HepG2 (cell line): ENCODE data around the gene IL11RA. TPM values are rescaled to one million over a fixed set of nuclear protein-coding genes. Genes with fewer than 3 reads are reported as not detected.
A peak's percentile ranks its signal among the peaks of the same experiment; 100 is the strongest.

Source experiments
- DNMT3B ChIP-seq: conservative IDR thresholded peaks from 2 replicates; pipeline ENCODE4 v1.6.1; 2016; ENCODE audit warnings: missing biosample characterization, control low read depth
- FOXJ3 ChIP-seq: sonication (generic); formaldehyde crosslinking; IDR thresholded peaks from 2 replicates; pipeline ENCODE4 v1.4.0; 2020; ENCODE audit warnings: missing genetic modification reagents, mild to moderate bottlenecking, borderline replicate concordance
- MXD4 ChIP-seq: IDR thresholded peaks from 2 replicates; pipeline ENCODE4 v1.6.1; 2016; ENCODE audit warnings: mild to moderate bottlenecking, missing biosample characterization, missing genetic modification reagents
- NBN ChIP-seq: fragments of 450-650 bp; conservative IDR thresholded peaks from 2 replicates; pipeline ENCODE4 v1.6.1; 2017
- NFE2L2 ChIP-seq: fragments of 150-350 bp; IDR thresholded peaks from 2 replicates; pipeline ENCODE4 v1.6.1; 2014; ENCODE audit warnings: low read length
- PTBP1 ChIP-seq: fragments of 200-400 bp; formaldehyde crosslinking; IDR thresholded peaks from 2 replicates; pipeline ENCODE4 v1.6.1; 2018; ENCODE audit warnings: low read length, low read depth; ENCODE audit not compliant: poor library complexity, severe bottlenecking
- SOX13 ChIP-seq, 3 experiments: fragments of 450-650 bp in 1 of 3; sonication (generic) in 1 of 3; formaldehyde crosslinking in 1 of 3; IDR thresholded peaks in 2 of 3; conservative IDR thresholded peaks in 1 of 3; 2 replicates each; pipeline versions ENCODE4 v1.5.0 to v1.6.1; 2016 to 2020; ENCODE audit warnings: antibody characterized with exemption in 1 of 3, mild to moderate bottlenecking in 1 of 3, missing compliant biosample characterization in 1 of 3, missing genetic modification reagents in 1 of 3, moderate library complexity in 1 of 3
- TMF1 ChIP-seq: sonication (generic); formaldehyde crosslinking; IDR thresholded peaks from 2 replicates; pipeline ENCODE4 v1.8.1; 2022; ENCODE audit warnings: low read depth, missing genetic modification reagents
- ZBTB1 ChIP-seq: sonication (generic); formaldehyde crosslinking; IDR thresholded peaks from 2 replicates; pipeline ENCODE4 v1.4.0; 2020; ENCODE audit warnings: missing genetic modification reagents, borderline replicate concordance
- ZFP82 ChIP-seq: sonication (generic); formaldehyde crosslinking; IDR thresholded peaks from 2 replicates; pipeline ENCODE4 v1.5.1; 2020; ENCODE audit warnings: mild to moderate bottlenecking, missing genetic modification reagents, borderline replicate concordance
- ZFYVE20 ChIP-seq: sonication (generic); formaldehyde crosslinking; IDR thresholded peaks from 2 replicates; pipeline ENCODE4 v1.8.0; 2023; ENCODE audit warnings: low read depth, mild to moderate bottlenecking, moderate library complexity, missing genetic modification reagents, borderline replicate concordance
- ZNF207 ChIP-seq: fragments of 450-650 bp; IDR thresholded peaks from 2 replicates; pipeline ENCODE4 v1.6.1; 2016; ENCODE audit warnings: antibody characterized with exemption, borderline replicate concordance
- ZNF337 ChIP-seq: sonication (generic); formaldehyde crosslinking; IDR thresholded peaks from 2 replicates; pipeline ENCODE4 v1.5.1; 2020; ENCODE audit warnings: missing genetic modification reagents, low read depth, mild to moderate bottlenecking, borderline replicate concordance
- ZNF607 ChIP-seq: sonication (generic); formaldehyde crosslinking; IDR thresholded peaks from 2 replicates; pipeline ENCODE4 v1.5.1; 2020; ENCODE audit warnings: missing genetic modification reagents, mild to moderate bottlenecking, borderline replicate concordance
- ZNF616 ChIP-seq: sonication (generic); formaldehyde crosslinking; IDR thresholded peaks from 2 replicates; pipeline ENCODE4 v1.5.0; 2020; ENCODE audit warnings: low read depth, mild to moderate bottlenecking, missing genetic modification reagents
- ZNF660 ChIP-seq: sonication (generic); formaldehyde crosslinking; IDR thresholded peaks from 2 replicates; pipeline ENCODE4 v1.5.1; 2020; ENCODE audit warnings: mild to moderate bottlenecking, low read depth, missing genetic modification reagents, borderline replicate concordance
- polyA plus RNA-seq, 8 experiments: library from polyadenylated mRNA; depleted of rRNA in 3 of 8; stranded (reverse) in 7 of 8; unstranded in 1 of 8; fragments of >200 nt; fragmentation: Illumina TruSeq in 4 of 8; extraction: Trizol in 4 of 8; gene quantifications; 2 replicates each; pipeline versions ENCODE4 v1.2.1 to v1.2.3, GENCODE V29; 2011 to 2016; ENCODE audit warnings: low read depth in 4 of 8, missing spikeins in 1 of 8, mixed read lengths in 1 of 8; ENCODE audit not compliant: insufficient read depth in 1 of 8
- total RNA-seq, 5 experiments: library from RNA; depleted of rRNA; stranded (reverse); fragments of >200 nt; fragmentation: Illumina TruSeq; extraction: Trizol; gene quantifications; 2 replicates each; pipeline ENCODE4 v1.2.3, GENCODE V29; 2016; ENCODE audit warnings: low read depth in 1 of 5
- TF ChIP-seq, protein P1 (sequence below): sonication (generic); formaldehyde crosslinking; IDR thresholded peaks from 2 replicates; pipeline ENCODE4 v1.5.0; 2020; ENCODE audit warnings: missing genetic modification reagents, mild to moderate bottlenecking, borderline replicate concordance
- TF ChIP-seq, protein P2 (sequence below): sonication (generic); formaldehyde crosslinking; IDR thresholded peaks from 2 replicates; pipeline ENCODE4 v1.9.0; 2021; ENCODE audit warnings: missing genetic modification reagents, mild to moderate bottlenecking, borderline replicate concordance
- TF ChIP-seq, protein P3 (sequence below): IDR thresholded peaks from 2 replicates; pipeline ENCODE4 v1.6.1; 2016; ENCODE audit warnings: low read depth, control low read depth
- TF ChIP-seq, protein P4 (sequence below): IDR thresholded peaks from 2 replicates; pipeline ENCODE4 v1.6.1; 2016; ENCODE audit warnings: control low read depth
- TF ChIP-seq, protein P5 (sequence below): sonication (generic); formaldehyde crosslinking; IDR thresholded peaks from 2 replicates; pipeline ENCODE4 v1.5.0; 2020; ENCODE audit warnings: mild to moderate bottlenecking, missing genetic modification reagents
- TF ChIP-seq, protein P6 (sequence below): IDR thresholded peaks from 2 replicates; pipeline ENCODE4 v1.6.1; 2016; ENCODE audit warnings: mild to moderate bottlenecking, missing biosample characterization, missing genetic modification reagents

IL11RA gene
- total and polyA plus RNA-seq, 2 of the 13 experiments (the other 11 are each of a cell fraction or from before 2014, with no cell fraction given), result 2.0 to 4.2 TPM

DNA sequence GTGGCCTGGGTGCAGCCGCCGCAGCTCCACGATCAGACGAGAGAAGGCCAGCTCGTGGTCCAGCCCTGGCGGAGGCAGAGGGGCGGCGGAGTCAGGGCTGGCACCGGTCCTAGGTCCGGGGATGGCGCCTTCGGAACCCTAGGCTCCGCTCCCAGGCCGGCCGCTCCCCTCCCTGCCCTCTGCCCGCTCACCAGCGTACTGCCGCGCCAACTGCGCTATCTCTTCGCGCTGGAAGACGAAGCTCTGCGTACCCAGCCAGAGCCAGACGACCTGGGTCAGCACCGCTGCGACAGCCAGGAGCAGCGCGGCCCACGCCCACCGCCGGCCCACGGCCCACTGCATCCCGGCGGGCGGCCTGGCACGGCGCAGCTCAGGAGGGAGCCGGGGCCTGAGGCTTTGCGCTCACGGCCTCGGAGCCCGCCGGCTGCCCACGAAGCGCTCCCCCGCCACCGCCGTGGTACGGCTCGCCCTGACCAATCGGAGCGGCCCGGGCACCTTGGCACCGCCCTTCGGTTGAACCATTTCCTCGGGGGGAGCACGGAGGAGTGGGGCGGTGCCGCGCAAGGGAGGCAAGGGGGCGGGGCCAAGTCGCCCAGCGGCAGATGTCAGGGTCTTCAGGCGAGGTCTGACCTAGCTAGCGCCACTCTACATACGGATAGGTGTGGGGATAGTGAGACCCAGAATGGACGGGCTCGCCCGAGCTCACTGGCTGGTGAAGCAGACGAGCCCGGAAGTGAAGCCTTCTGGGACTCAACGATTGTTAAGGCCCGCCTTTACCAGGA, 14.4 kb upstream of the IL11RA start, which contains the start of gene SIGMAR1 (continued):
- TF ChIP-seq, protein P1, sequence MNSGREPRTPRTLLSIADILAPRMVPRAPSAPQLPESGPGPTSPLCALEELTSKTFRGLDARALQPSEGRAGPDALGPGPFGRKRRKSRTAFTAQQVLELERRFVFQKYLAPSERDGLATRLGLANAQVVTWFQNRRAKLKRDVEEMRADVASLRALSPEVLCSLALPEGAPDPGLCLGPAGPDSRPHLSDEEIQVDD, result 0 out of 2 replicates have a peak, but pooled peaks have one; percentile 89
- TF ChIP-seq ZBTB1 (no peak), ZNF607 (CRISPR knock-in tag) (peak; percentile 69; the same call in 1 of the 2 replicates), PTBP1 (no peak), ZNF616 (CRISPR knock-in tag) (0 out of 2 replicates have a peak, but pooled peaks have one; percentile 31), SOX13 (IDR thresholded peaks at IDR 0.05) (no peak), SOX13 (CRISPR knock-in tag; conservative IDR thresholded peaks at IDR 0.05 in 1 of 2, IDR thresholded peaks at IDR 0.05 in 1 of 2) (no peak; a peak in 2 of 4 replicates), NBN (no peak), NFE2L2 (no peak), TMF1 (CRISPR knock-in tag) (peak; percentile 98), MXD4 (CRISPR knock-in tag) (peak; percentile 87), ZNF207 (no peak), ZFYVE20 (peak; percentile 66), ZFP82 (peak; percentile 81; the same call in 1 of the 2 replicates), ZNF337 (peak; percentile 44; the same call in 1 of the 2 replicates), DNMT3B (CRISPR knock-in tag) (peak; percentile 42; the same call in 1 of the 2 replicates), ZNF660 (no peak), FOXJ3 (CRISPR knock-in tag) (no peak)
- TF ChIP-seq, protein P2, sequence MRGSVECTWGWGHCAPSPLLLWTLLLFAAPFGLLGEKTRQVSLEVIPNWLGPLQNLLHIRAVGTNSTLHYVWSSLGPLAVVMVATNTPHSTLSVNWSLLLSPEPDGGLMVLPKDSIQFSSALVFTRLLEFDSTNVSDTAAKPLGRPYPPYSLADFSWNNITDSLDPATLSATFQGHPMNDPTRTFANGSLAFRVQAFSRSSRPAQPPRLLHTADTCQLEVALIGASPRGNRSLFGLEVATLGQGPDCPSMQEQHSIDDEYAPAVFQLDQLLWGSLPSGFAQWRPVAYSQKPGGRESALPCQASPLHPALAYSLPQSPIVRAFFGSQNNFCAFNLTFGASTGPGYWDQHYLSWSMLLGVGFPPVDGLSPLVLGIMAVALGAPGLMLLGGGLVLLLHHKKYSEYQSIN (CRISPR knock-in tag), result no peak
- TF ChIP-seq, protein P3, sequence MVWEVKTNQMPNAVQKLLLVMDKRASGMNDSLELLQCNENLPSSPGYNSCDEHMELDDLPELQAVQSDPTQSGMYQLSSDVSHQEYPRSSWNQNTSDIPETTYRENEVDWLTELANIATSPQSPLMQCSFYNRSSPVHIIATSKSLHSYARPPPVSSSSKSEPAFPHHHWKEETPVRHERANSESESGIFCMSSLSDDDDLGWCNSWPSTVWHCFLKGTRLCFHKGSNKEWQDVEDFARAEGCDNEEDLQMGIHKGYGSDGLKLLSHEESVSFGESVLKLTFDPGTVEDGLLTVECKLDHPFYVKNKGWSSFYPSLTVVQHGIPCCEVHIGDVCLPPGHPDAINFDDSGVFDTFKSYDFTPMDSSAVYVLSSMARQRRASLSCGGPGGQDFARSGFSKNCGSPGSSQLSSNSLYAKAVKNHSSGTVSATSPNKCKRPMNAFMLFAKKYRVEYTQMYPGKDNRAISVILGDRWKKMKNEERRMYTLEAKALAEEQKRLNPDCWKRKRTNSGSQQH (CRISPR knock-in tag), result no peak; the same call in 1 of the 2 replicates
- TF ChIP-seq, protein P4, sequence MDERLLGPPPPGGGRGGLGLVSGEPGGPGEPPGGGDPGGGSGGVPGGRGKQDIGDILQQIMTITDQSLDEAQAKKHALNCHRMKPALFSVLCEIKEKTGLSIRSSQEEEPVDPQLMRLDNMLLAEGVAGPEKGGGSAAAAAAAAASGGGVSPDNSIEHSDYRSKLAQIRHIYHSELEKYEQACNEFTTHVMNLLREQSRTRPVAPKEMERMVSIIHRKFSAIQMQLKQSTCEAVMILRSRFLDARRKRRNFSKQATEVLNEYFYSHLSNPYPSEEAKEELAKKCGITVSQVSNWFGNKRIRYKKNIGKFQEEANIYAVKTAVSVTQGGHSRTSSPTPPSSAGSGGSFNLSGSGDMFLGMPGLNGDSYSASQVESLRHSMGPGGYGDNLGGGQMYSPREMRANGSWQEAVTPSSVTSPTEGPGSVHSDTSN (CRISPR knock-in tag), result no peak
- TF ChIP-seq, protein P5, sequence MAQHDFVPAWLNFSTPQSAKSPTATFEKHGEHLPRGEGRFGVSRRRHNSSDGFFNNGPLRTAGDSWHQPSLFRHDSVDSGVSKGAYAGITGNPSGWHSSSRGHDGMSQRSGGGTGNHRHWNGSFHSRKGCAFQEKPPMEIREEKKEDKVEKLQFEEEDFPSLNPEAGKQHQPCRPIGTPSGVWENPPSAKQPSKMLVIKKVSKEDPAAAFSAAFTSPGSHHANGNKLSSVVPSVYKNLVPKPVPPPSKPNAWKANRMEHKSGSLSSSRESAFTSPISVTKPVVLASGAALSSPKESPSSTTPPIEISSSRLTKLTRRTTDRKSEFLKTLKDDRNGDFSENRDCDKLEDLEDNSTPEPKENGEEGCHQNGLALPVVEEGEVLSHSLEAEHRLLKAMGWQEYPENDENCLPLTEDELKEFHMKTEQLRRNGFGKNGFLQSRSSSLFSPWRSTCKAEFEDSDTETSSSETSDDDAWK (CRISPR knock-in tag), result no peak
- TF ChIP-seq, protein P6, sequence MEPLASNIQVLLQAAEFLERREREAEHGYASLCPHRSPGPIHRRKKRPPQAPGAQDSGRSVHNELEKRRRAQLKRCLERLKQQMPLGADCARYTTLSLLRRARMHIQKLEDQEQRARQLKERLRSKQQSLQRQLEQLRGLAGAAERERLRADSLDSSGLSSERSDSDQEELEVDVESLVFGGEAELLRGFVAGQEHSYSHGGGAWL (CRISPR knock-in tag), result peak; percentile 94
